ENCODE measurements around the gene ADGRF3. TPM values are rescaled to one million over a fixed set of nuclear protein-coding genes. Genes with fewer than 3 reads are reported as not detected.

The ADGRF3 gene
- total and polyA plus RNA-seq, 2 of the 13 experiments (the other 11 are each of a cell fraction or from before 2014, with no cell fraction given), result 0.40 to 1.5 TPM

GRCh38 chr2:26279886-26280285 lies 66.7 kb downstream of the ADGRF3 start:
- H3K27ac ChIP-seq (ENCODE audit: extremely low read length, insufficient read depth, low read length), result no peak overlapping the region
- no peaks in the 10 kb centered on the region for H3K79me2 ChIP-seq (ENCODE audit: insufficient read depth, low read length)
- ChIA-PET CTCF (ENCODE audit: low intra/inter-chr PET ratio, low total read pairs) (no interaction called here), POLR2A (no interaction called here)
- H3K27me3 ChIP-seq (ENCODE audit: control insufficient read depth in 1 of 2, insufficient read depth in 2 of 2, low read length in 2 of 2), result no peaks in the 10 kb centered on the region
- no peak overlapping the region for H2AFZ ChIP-seq (ENCODE audit: low read length)
- no peak overlapping the region for H3K4me2 ChIP-seq (ENCODE audit: low read depth, low read length)
- no peak for TF ChIP-seq NR2F1 (CRISPR knock-in tag; IDR thresholded peaks at IDR 0.05)
- no peak for TF ChIP-seq YEATS4 (CRISPR knock-in tag; IDR thresholded peaks at IDR 0.05; ENCODE audit: borderline replicate concordance)
- no peak for TF ChIP-seq ZNF230 (CRISPR knock-in tag; IDR thresholded peaks at IDR 0.05)
- TF ChIP-seq SMYD3 (CRISPR knock-in tag; IDR thresholded peaks at IDR 0.05), result no peak
- TF ChIP-seq ZIK1 (CRISPR knock-in tag; IDR thresholded peaks at IDR 0.05; ENCODE audit: borderline replicate concordance, low read depth), result no peak
- TF ChIP-seq PITX1 (CRISPR knock-in tag; IDR thresholded peaks at IDR 0.05), result no peak
- no peak for TF ChIP-seq RFX1 (IDR thresholded peaks at IDR 0.05)
- TF ChIP-seq GTF3A (CRISPR knock-in tag; conservative IDR thresholded peaks at IDR 0.05), result no peak
- TF ChIP-seq IRF1 (CRISPR knock-in tag; IDR thresholded peaks at IDR 0.05; ENCODE audit: low read depth), result no peak
- TF ChIP-seq ATF7 (IDR thresholded peaks at IDR 0.05), result no peak
- no peak for TF ChIP-seq ATF7 (CRISPR knock-in tag; IDR thresholded peaks at IDR 0.05)
- no peak for TF ChIP-seq HOXA9 (CRISPR knock-in tag; IDR thresholded peaks at IDR 0.05; ENCODE audit: borderline replicate concordance)
- no peak for TF ChIP-seq FOXP1 (IDR thresholded peaks at IDR 0.05)
- no peak for TF ChIP-seq FOXP1 (CRISPR knock-in tag; IDR thresholded peaks at IDR 0.05)
- TF ChIP-seq ZNF275 (CRISPR knock-in tag; IDR thresholded peaks at IDR 0.05; ENCODE audit: borderline replicate concordance), result no peak
- no peak for TF ChIP-seq CC2D1A (CRISPR knock-in tag; IDR thresholded peaks at IDR 0.05)
- TF ChIP-seq KMT2A (CRISPR knock-in tag; IDR thresholded peaks at IDR 0.05), result no peak
- TF ChIP-seq ZNF564 (CRISPR knock-in tag; IDR thresholded peaks at IDR 0.05), result no peak
- TF ChIP-seq, protein P1, sequence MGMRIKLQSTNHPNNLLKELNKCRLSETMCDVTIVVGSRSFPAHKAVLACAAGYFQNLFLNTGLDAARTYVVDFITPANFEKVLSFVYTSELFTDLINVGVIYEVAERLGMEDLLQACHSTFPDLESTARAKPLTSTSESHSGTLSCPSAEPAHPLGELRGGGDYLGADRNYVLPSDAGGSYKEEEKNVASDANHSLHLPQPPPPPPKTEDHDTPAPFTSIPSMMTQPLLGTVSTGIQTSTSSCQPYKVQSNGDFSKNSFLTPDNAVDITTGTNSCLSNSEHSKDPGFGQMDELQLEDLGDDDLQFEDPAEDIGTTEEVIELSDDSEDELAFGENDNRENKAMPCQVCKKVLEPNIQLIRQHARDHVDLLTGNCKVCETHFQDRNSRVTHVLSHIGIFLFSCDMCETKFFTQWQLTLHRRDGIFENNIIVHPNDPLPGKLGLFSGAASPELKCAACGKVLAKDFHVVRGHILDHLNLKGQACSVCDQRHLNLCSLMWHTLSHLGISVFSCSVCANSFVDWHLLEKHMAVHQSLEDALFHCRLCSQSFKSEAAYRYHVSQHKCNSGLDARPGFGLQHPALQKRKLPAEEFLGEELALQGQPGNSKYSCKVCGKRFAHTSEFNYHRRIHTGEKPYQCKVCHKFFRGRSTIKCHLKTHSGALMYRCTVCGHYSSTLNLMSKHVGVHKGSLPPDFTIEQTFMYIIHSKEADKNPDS (CRISPR knock-in tag; IDR thresholded peaks at IDR 0.05), result no peak
- in situ Hi-C loops (cut with HindIII; ENCODE audit: extremely low pct_ligation_motif_present, low pct_unique_long_range_greater_than_20kb), result no loop called here
- peaks cover 31 to 79% of the 10 kb centered on the region in 2 experiments for H3K36me3 ChIP-seq (replicated peaks in 1 of 2; ENCODE audit: control insufficient read depth in 1 of 2, insufficient read depth in 2 of 2, low read length in 2 of 2)
- 96% methylated on average over 3 of the region's 3 CpGs for WGBS (ENCODE audit: low lambda C conversion rate)
- BruUV-seq (replicated peaks), result no TSS peak
- ATAC-seq, result no peak
- H3K9me3 ChIP-seq (ENCODE audit: low read length), result no peaks in the 10 kb centered on the region
- no peak for DNase-seq (ENCODE audit: low spot score)
- no peak for FAIRE-seq
- H3K4me3 ChIP-seq (replicated peaks in 1 of 3; ENCODE audit: insufficient read depth in 1 of 3, low read depth in 2 of 3, low read length in 3 of 3), result no peak overlapping the region
- no peaks in the 10 kb centered on the region for H4K20me1 ChIP-seq (ENCODE audit: insufficient read depth, low read length)
- no peak overlapping the region for H3K9ac ChIP-seq (ENCODE audit: insufficient read depth, low read depth, low read length)
- H3K4me1 ChIP-seq (ENCODE audit: insufficient read depth, low read length), result no peaks in the 10 kb centered on the region
- intact Hi-C loops (cut with micrococcal nuclease; ENCODE audit: unreplicated experiment), result no loop called here
